CD4-positive, alpha-beta T cell (primary cell): ENCODE results near the gene F12. TPM values are rescaled to one million over a fixed set of nuclear protein-coding genes. Genes with fewer than 3 reads are reported as not detected.
A peak's percentile ranks its signal among the peaks of the same experiment; 100 is the strongest.

Source experiments
- ATAC-seq: fragments of 200-7000 bp; cut with Tn5 transposase; one replicate; pipeline ENCODE4 v1.10.0; 2022; ENCODE audit warnings: mild to moderate bottlenecking; ENCODE audit not compliant: poor library complexity
- CTCF ChIA-PET: fragments of 350-600 bp; sonication (Branson Sonifier 250); formaldehyde crosslinking; loops from one replicate; lab custom pipeline; 2021; ENCODE audit warnings: antibody characterized with exemption, inconsistent platforms; lab: Charles Lee
- POLR2A ChIA-PET: fragments of 350-600 bp; sonication (Branson Sonifier 250); formaldehyde crosslinking; loops from one replicate; lab custom pipeline; 2021; ENCODE audit warnings: antibody characterized with exemption, inconsistent platforms; lab: Charles Lee
- DNase-seq, 14 experiments: peaks; one replicate each; pipeline ENCODE4 v3.0.0-alpha.2; 2013 to 2020; ENCODE audit warnings: mixed read lengths in 2 of 14
- H3K27ac ChIP-seq, 2 donors: one replicate each; pipeline versions ENCODE4 v1.5.1 to v1.7.0; 2013; ENCODE audit warnings: low read length in 2 of 2, low read depth in 1 of 2, mild to moderate bottlenecking in 1 of 2
- H3K27me3 ChIP-seq, 2 experiments: 1 replicate in 1 of 2; 2 replicates in 1 of 2; pipeline versions ENCODE4 v1.6.1 to v1.7.0; 2013; ENCODE audit warnings: low read length in 2 of 2, control low read depth in 1 of 2, mild to moderate bottlenecking in 1 of 2, moderate library complexity in 1 of 2; ENCODE audit not compliant: insufficient read depth in 2 of 2, control insufficient read depth in 1 of 2
- H3K36me3 ChIP-seq: one replicate; pipeline ENCODE4 v1.6.1; 2013; ENCODE audit warnings: low read length, control low read depth; ENCODE audit not compliant: insufficient read depth
- H3K4me1 ChIP-seq: one replicate; pipeline ENCODE4 v1.6.1; 2013; ENCODE audit warnings: low read length, control low read depth; ENCODE audit not compliant: insufficient read depth
- H3K4me3 ChIP-seq: one replicate; pipeline ENCODE4 v1.5.1; 2013; ENCODE audit warnings: mild to moderate bottlenecking, low read length, moderate library complexity
- H3K9me3 ChIP-seq, 2 experiments: 1 replicate in 1 of 2; 2 replicates in 1 of 2; pipeline versions ENCODE4 v1.6.1 to v1.7.0; 2013; ENCODE audit warnings: low read length in 2 of 2, mild to moderate bottlenecking in 2 of 2, control low read depth in 1 of 2, moderate library complexity in 1 of 2; ENCODE audit not compliant: control insufficient read depth in 1 of 2, insufficient read depth in 1 of 2
- H3K27ac Mint-ChIP-seq: one replicate; pipeline ENCODE4 v1.8.0; 2020; ENCODE audit warnings: mixed read lengths
- H3K27me3 Mint-ChIP-seq: one replicate; pipeline ENCODE4 v1.8.0; 2021; ENCODE audit warnings: mixed read lengths
- H3K36me3 Mint-ChIP-seq: one replicate; pipeline ENCODE4 v1.8.0; 2021; ENCODE audit warnings: low read depth, mixed read lengths
- H3K4me1 Mint-ChIP-seq: one replicate; pipeline ENCODE4 v1.8.0; 2021; ENCODE audit warnings: low read depth, mixed read lengths
- H3K4me3 Mint-ChIP-seq: one replicate; pipeline ENCODE4 v1.8.0; 2020; ENCODE audit warnings: mild to moderate bottlenecking, mixed read lengths
- H3K9me3 Mint-ChIP-seq: one replicate; pipeline ENCODE4 v1.8.0; 2020; ENCODE audit warnings: mixed read lengths
- intact Hi-C, 2 experiments: fragments of 100-400 bp; cut with DNase I in 1 of 2; cut with micrococcal nuclease in 1 of 2; formaldehyde crosslinking; loops; one replicate each; pipeline versions ENCODE4 v1.15.1 to v1.9.0; 2023 to 2025; cut with DNase I, micrococcal nuclease
- total RNA-seq, 174 experiments: library from RNA in 2 of 174; stranded (reverse) in 2 of 174; gene quantifications; one replicate each; pipeline ENCODE4 v1.2.3 and lab custom pipeline; 2021 to 2026
- TF ChIP-seq, protein P1 (sequence below): fragments of 200-600 bp; IDR thresholded peaks from one replicate; pipeline ENCODE4 v1.8.0; 2022; ENCODE audit warnings: antibody characterized with exemption, mild to moderate bottlenecking

F12 gene
- total RNA-seq, 2 experiments from 2014 or later: 0.20 to 0.60 TPM

DNA sequence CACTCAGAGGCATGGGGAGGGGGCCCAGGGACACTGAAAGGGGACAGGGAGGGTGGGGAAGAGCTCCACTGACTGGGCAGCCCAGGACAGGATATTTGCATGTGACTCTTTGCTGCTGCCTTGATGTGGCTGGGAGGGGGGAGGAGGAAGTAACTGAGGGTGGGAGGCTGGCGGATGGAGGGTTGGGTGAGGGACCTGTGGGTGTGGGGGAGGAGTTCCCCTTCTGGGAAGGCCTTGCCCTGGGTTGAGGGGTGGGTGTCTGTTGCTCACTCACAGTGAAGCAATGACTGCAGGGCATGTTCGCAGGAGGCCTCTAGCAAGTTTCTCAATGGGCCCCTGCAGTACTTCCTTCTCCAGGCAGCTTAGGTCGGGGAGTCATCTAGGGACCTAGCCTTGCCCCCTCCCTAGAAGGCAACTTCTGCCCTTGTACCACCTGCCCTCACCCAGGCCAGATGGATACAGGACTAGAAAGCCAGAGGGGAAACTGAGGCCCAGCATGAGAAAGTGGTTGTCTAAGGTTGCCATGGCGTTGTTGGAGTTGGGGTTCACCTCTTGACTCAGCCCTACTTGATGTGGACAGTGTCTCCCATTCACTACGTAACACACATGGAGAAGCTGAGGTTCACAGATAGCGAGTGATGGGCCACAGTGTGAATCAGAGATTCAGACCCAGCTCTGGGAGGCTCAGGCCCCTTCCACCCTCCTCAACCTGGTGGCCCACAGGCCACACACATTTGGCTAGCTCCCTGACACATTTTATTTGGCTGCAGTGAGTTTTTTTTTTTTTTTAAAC, 20.1 kb upstream of the F12 start:
- no peaks in the 10 kb centered on the region for H3K9me3 Mint-ChIP-seq
- no peaks in the 10 kb centered on the region for H3K27me3 Mint-ChIP-seq
- no peaks in the 10 kb centered on the region for H3K27me3 ChIP-seq
- DNase-seq (peak in 13 of 14 experiments; percentile 73 to 95 (median 83)), ATAC-seq (peak; percentile 31)
- peak overlapping the region; percentile 87 to 92 for H3K27ac ChIP-seq
- intact Hi-C loops: loop anchor here (1.0 to 2.0 kb wide), 2 partner anchors 15 to 39 kb away; no protein-coding TSS in a partner anchor
- ChIA-PET CTCF (interaction anchor here (1.0 to 9.3 kb wide), 7 partner anchors 16 to 40 kb away, joined by 3 to 82 read pairs (median 5); no protein-coding TSS in a partner anchor), POLR2A (interaction anchor here (0.8 to 12.6 kb wide), 7 partner anchors 14 to 78 kb away, joined by 3 to 661 read pairs (median 10); partner anchors contain the start of genes F12, LMAN2, PDLIM7 and PRR7)
- peak overlapping the region; percentile 95 for H3K4me3 Mint-ChIP-seq
- H3K36me3 Mint-ChIP-seq: peaks cover 70% of the 10 kb centered on the region
- H3K27ac Mint-ChIP-seq: peak overlapping the region; percentile 96
- H3K36me3 ChIP-seq: peaks cover 59% of the 10 kb centered on the region
- peaks cover 70% of the 10 kb centered on the region for H3K4me1 Mint-ChIP-seq
- peak overlapping the region; percentile 65 for H3K4me3 ChIP-seq
- H3K9me3 ChIP-seq: no peaks in the 10 kb centered on the region
- peaks cover 92% of the 10 kb centered on the region for H3K4me1 ChIP-seq
- TF ChIP-seq, protein P1, sequence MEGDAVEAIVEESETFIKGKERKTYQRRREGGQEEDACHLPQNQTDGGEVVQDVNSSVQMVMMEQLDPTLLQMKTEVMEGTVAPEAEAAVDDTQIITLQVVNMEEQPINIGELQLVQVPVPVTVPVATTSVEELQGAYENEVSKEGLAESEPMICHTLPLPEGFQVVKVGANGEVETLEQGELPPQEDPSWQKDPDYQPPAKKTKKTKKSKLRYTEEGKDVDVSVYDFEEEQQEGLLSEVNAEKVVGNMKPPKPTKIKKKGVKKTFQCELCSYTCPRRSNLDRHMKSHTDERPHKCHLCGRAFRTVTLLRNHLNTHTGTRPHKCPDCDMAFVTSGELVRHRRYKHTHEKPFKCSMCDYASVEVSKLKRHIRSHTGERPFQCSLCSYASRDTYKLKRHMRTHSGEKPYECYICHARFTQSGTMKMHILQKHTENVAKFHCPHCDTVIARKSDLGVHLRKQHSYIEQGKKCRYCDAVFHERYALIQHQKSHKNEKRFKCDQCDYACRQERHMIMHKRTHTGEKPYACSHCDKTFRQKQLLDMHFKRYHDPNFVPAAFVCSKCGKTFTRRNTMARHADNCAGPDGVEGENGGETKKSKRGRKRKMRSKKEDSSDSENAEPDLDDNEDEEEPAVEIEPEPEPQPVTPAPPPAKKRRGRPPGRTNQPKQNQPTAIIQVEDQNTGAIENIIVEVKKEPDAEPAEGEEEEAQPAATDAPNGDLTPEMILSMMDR: no peak

- ATAC-seq (no peak), DNase-seq (peak in 1 of 14 experiments; percentile 35)
- peak overlapping the region; percentile 65 for H3K4me3 ChIP-seq
- Mint-ChIP-seq H3K4me3 (peak overlapping the region; percentile 95), H3K4me1 (peaks cover 63% of the 10 kb centered on the region), H3K27me3 (no peaks in the 10 kb centered on the region), H3K36me3 (peaks cover 62% of the 10 kb centered on the region), H3K9me3 (no peaks in the 10 kb centered on the region), H3K27ac (peak overlapping the region; percentile 96)
- no peaks in the 10 kb centered on the region for H3K27me3 ChIP-seq
- POLR2A ChIA-PET: interaction anchor here (0.8 to 12.6 kb wide), 6 partner anchors 14 to 77 kb away, joined by 4 to 661 read pairs (median 107); partner anchors contain the start of genes F12, LMAN2, PDLIM7 and PRR7
- CTCF ChIA-PET: interaction anchor here (1.6 to 9.3 kb wide), 5 partner anchors 17 to 39 kb away, joined by 3 to 82 read pairs (median 11); no protein-coding TSS in a partner anchor
- H3K9me3 ChIP-seq: no peaks in the 10 kb centered on the region
- H3K36me3 ChIP-seq: peaks cover 51% of the 10 kb centered on the region
- intact Hi-C loops: loop anchor here in 1 of 2 experiments (1.0 kb wide), 1 partner anchor 38 kb away; no protein-coding TSS in a partner anchor
- peak overlapping the region; percentile 87 to 92 for H3K27ac ChIP-seq
- H3K4me1 ChIP-seq: peaks cover 89% of the 10 kb centered on the region
- TF ChIP-seq, protein P1: no peak
Observed at GRCh38 chr5:177428574-177429217, 19.3 kb upstream of the F12 start.

- DNase-seq (peak in 4 of 14 experiments; percentile 24 to 55 (median 40)), ATAC-seq (no peak)
- H3K9me3 Mint-ChIP-seq: no peaks in the 10 kb centered on the region
- Histone ChIP-seq H3K4me1 (peaks cover 84% of the 10 kb centered on the region), H3K27me3 (no peaks in the 10 kb centered on the region), H3K36me3 (peaks cover 45% of the 10 kb centered on the region), H3K9me3 (no peaks in the 10 kb centered on the region), H3K4me3 (peak overlapping the region; percentile 65), H3K27ac (peak overlapping the region; percentile 87 to 92)
- peak overlapping the region; percentile 96 for H3K27ac Mint-ChIP-seq
- intact Hi-C loops: loop anchor here in 1 of 2 experiments (1.0 kb wide), 1 partner anchor 26 kb away; no protein-coding TSS in a partner anchor
- no peaks in the 10 kb centered on the region for H3K27me3 Mint-ChIP-seq
- TF ChIP-seq, protein P1: no peak
- peak overlapping the region; percentile 95 for H3K4me3 Mint-ChIP-seq
- CTCF ChIA-PET: interaction anchor here (1.8 to 9.3 kb wide), 5 partner anchors 18 to 118 kb away, joined by 3 to 82 read pairs (median 11); no protein-coding TSS in a partner anchor
- POLR2A ChIA-PET: interaction anchor here (0.8 to 12.6 kb wide), 10 partner anchors 14 to 893 kb away, joined by 3 to 661 read pairs (median 10); partner anchors contain the start of genes F12, NSD1, PDLIM7 and PRR7
- peaks cover 56% of the 10 kb centered on the region for H3K36me3 Mint-ChIP-seq
- H3K4me1 Mint-ChIP-seq: peaks cover 58% of the 10 kb centered on the region
Observed at GRCh38 chr5:177427919-177428573, 18.7 kb upstream of the F12 start.
